ENCODE data around the gene RNF149. TPM values are rescaled to one million over a fixed set of nuclear protein-coding genes. Genes with fewer than 3 reads are reported as not detected.

The RNF149 gene
- total RNA-seq, 1 donor from 2014 or later = 48.3 TPM

DNA sequence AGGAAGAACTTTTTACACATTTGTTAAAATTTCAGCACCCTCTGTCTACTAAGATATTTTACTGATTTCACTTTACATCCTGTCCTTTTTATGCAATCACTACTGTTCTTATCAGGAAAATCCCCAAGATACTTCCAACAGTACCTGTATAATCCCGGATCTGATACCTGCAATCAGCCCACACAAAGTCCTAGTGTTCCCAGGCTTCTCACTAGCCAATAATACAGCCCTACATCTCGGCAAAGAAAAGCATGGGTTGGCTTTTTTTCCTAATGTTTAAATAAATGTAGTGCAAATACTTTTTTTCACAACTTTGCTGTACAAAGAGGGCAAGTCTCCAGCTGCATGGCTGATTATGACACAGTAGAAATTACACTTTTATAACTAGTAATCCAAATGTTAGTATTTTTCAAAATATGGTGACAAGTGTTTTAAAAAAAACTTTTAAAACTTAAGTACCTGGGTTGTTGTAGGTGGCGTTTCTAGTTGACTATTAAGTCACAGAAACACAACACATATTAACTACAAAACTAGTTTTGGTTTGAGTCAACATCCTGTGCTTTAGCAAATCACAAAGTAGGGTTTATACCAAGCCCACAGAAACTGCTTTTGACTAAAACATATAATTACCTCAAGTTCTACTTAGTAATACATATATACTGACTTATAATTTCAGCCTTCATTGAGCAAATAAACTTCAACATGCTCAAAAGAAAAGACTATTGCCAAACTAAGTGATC is 36.3 kb downstream of the RNF149 start:
- Mint-ChIP-seq H3K27me3 (no peaks in the 10 kb centered on the region), H3K9me3 (no peaks in the 10 kb centered on the region), H3K4me3 (no peak overlapping the region), H3K4me1 (peaks cover 2% of the 10 kb centered on the region), H3K36me3 (ENCODE audit: low read depth) (peaks cover 76% of the 10 kb centered on the region), H3K27ac (peak overlapping the region; percentile 15)
- DNase-seq (no peak), ATAC-seq (ENCODE audit: low read depth) (peak; percentile 37)
- TF ChIP-seq CTCF (IDR thresholded peaks at IDR 0.05) = no peak
- ChIA-PET POLR2A (interaction anchor here (1.2 kb wide), 1 partner anchor 12 kb away, joined by 7 read pairs; no protein-coding TSS in a partner anchor), CTCF (no interaction called here)
- intact Hi-C loops (cut with micrococcal nuclease) = no loop called here

DNA sequence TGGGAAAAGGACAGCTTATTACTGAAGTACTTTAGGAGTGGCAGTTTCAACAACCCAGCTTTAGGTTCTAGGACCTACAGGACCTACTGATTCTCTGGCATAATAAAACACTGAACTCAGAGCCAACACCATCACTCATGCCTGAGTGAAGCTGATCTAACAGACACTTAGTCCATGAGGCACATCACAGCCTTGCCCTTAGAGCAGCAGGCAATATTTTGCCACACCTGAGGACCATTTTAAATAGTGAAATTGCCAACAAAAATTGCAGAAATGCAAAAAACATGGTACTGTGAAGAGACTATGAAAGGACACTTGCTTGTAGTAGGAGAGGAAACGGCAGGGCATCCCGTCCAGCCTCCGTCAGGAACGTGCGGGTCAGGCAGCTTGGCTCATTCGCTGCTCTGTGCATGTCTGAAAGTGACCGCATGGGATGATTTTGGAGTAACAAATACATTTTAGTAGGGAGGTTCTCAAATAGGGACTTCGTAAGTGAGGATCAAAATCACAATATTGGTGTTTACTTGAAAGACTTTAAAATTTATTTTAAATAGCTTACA is 37.7 kb downstream of the RNF149 start:
- Mint-ChIP-seq H3K4me3 (no peak overlapping the region), H3K9me3 (no peaks in the 10 kb centered on the region), H3K27ac (no peak overlapping the region), H3K4me1 (peaks cover 2% of the 10 kb centered on the region), H3K36me3 (ENCODE audit: low read depth) (peaks cover 80% of the 10 kb centered on the region), H3K27me3 (no peaks in the 10 kb centered on the region)
- DNase-seq (no peak), ATAC-seq (ENCODE audit: low read depth) (no peak)
- intact Hi-C loops (cut with micrococcal nuclease) = no loop called here
- CTCF ChIA-PET = interaction anchor here (1.0 kb wide), 1 partner anchor 606 kb away, joined by 3 read pairs; no protein-coding TSS in a partner anchor
- POLR2A ChIA-PET = interaction anchor here (1.2 kb wide), 1 partner anchor 11 kb away, joined by 7 read pairs; no protein-coding TSS in a partner anchor
- TF ChIP-seq CTCF (IDR thresholded peaks at IDR 0.05) = no peak

DNA sequence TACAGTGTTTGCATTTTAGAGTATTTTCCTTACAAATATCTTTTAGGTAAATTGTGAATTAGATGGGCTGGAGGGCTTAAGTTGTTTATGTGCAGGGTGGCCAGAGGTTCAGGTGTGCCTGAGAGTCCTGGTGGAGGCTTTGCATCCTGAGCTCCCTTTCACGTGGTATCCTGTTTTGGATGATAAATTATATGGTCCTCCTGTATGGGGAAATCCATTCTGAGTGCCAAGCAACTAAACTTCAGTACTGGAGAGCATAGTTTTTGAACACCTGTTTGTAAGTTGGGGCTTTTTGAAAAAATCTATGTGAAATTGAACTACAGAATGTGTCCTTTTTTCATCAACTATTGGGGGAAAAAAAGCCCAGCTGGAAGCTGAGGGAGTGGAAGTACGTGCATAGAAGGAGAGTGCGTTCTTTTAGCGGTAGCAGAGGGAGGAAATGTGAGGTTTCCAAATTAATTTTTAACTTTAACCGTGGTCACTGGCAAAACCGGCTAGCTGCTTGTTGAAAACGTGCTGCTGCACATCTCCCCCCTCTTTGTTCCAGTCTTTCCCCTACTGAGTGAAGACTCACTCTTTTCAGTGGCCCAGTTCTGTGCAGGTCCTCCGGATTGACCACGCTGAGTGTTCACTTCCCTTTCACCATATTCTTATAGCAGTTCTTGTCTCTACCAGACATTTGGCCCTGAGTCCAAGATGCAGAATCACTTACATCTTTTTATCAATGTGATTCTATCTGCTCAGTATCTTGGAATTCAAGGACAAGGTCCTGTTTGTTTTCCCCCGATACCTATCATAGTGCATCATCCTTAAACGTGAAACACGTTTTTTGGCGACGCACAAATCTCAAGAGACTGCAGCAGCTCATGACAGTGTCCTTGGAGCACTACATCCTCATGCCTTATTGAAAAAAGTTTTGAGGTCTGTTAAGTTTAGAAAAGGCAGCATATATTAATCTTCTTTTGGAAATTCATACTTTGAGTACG is 40.5 kb downstream of the RNF149 start:
- DNase-seq (no peak), ATAC-seq (ENCODE audit: low read depth) (no peak)
- no peak for TF ChIP-seq CTCF (IDR thresholded peaks at IDR 0.05)
- Mint-ChIP-seq H3K27ac (peak overlapping the region; percentile 25), H3K4me3 (no peak overlapping the region), H3K9me3 (no peaks in the 10 kb centered on the region), H3K4me1 (peaks cover 2% of the 10 kb centered on the region), H3K27me3 (no peaks in the 10 kb centered on the region), H3K36me3 (ENCODE audit: low read depth) (peaks cover 87% of the 10 kb centered on the region)
- CTCF ChIA-PET = no interaction called here
- intact Hi-C loops (cut with micrococcal nuclease) = no loop called here
- POLR2A ChIA-PET = no interaction called here

- DNase-seq (no peak), ATAC-seq (ENCODE audit: low read depth) (no peak)
- Mint-ChIP-seq H3K27me3 (no peaks in the 10 kb centered on the region), H3K36me3 (ENCODE audit: low read depth) (peaks cover 81% of the 10 kb centered on the region), H3K4me3 (no peak overlapping the region), H3K4me1 (no peaks in the 10 kb centered on the region), H3K27ac (no peak overlapping the region), H3K9me3 (no peaks in the 10 kb centered on the region)
- intact Hi-C loops (cut with micrococcal nuclease) = no loop called here
- ChIA-PET POLR2A (no interaction called here), CTCF (no interaction called here)
- TF ChIP-seq CTCF (IDR thresholded peaks at IDR 0.05) = no peak
Observed at GRCh38 chr2:101265893-101266499, 42.5 kb downstream of the RNF149 start.

Measured in activated B cell treated with CpG ODN at 0.5 μM for 24 hours (primary cell).